HG03571 (cell line): ENCODE data around the gene UNC45A.

ENCODE experiments used
- ATAC-seq: cut with Tn5 transposase; IDR thresholded peaks from one replicate; pipeline ENCODE4 v1.9.1; 2021; ENCODE audit not compliant: unreplicated experiment

The UNC45A gene

GRCh38 chr15:90934949-90935751 is at the start of gene UNC45A:
TSS of gene UNC45A (plus strand) at chr15:90935285. CDS start at chr15:90935325, 40 bp downstream.
- ATAC-seq, result peak; percentile 63

DNA sequence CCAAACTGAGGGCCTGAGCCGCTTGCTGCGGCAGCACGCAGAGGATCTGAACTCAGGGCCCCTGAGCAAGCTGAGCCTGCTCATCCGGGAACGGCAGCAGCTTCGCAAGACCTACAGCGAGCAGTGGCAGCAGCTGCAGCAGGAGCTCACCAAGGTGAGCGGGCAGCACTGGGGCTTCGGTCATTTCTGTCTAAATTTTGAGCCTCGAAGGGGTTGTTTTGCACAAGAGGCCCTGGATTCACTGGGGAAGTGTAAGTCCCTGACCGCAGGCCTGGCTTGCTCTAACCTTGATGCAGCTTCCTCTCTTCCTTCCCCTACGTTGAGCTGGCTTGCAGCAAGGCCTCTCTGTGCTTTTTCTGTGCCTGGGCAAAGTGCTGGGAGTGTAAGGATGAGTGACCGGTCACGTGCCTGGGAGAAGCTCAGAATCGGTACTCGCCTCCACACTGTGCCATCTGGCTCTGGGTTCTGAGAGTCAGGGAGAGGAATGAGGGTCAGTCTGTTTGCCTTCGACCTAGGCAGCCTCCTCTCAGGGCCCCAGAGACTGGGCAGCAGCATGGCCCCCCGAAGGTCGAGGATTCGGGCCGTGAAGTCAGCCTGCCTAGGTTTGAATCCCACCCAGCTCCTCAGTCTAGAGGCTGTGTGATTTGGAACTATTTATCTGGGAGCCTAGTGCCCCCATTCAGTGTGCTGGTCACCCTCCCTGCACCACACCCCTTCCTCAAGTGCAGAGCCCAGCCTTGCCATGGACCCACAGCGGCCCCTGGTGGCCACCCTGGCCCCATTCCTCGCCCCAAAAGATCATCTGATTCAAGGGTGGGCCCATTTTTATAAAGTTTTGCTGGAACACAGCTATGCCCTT is 49.4 kb upstream of the UNC45A start:
- ATAC-seq, result peak; percentile 65

- no peak for ATAC-seq
These were observed 48.8 kb upstream of the UNC45A start for GRCh38 chr15:90886291-90886614.

GRCh38 chr15:90887037-90887481 is 48.0 kb upstream of the UNC45A start:
- no peak for ATAC-seq

GRCh38 chr15:90889313-90889730 is 45.8 kb upstream of the UNC45A start:
- ATAC-seq, result no peak

DNA sequence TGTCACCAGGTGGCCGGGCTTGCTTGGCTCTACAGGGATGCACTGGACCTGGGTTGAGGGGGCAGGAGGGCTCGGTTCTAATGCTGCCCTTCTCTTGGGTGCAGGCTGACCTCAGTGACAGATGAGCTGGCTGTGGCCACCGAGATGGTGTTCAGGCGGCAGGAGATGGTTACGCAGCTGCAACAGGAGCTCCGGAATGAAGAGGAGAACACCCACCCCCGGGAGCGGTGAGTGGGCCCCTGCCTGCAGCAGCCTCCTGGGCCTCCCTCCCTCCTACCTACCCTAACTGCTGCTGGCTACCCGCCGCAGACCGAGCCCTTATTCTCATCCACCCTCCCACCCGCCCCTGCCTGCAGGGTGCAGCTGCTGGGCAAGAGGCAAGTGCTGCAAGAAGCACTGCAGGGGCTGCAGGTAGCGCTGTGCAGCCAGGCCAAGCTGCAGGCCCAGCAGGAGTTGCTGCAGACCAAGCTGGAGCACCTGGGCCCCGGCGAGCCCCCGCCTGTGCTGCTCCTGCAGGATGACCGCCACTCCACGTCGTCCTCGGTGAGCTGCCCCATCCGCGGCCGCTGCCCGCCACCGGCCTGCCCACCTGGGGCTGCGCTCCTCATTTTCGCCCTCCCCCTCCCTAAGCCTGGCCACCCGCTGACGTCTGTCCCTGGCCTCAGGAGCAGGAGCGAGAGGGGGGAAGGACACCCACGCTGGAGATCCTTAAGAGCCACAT is 45.2 kb upstream of the UNC45A start:
- ATAC-seq, result no peak

DNA sequence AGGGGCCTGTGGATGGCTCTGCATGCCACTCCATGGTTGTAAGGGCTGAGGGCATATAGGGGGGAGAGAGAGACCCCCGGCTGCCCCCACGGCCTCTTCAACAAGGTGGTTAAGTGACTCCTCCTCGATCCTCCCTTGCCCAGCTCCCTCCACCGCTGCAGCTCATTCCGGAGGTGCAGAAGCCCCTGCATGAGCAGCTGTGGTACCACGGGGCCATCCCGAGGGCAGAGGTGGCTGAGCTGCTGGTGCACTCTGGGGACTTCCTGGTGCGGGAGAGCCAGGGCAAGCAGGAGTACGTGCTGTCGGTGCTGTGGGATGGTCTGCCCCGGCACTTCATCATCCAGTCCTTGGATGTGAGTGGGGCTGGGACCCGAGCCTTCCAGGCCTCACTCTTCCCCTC is 44.2 kb upstream of the UNC45A start:
- ATAC-seq, result no peak

- ATAC-seq, result no peak
These were observed 43.6 kb upstream of the UNC45A start for GRCh38 chr15:90891346-90891949.

DNA sequence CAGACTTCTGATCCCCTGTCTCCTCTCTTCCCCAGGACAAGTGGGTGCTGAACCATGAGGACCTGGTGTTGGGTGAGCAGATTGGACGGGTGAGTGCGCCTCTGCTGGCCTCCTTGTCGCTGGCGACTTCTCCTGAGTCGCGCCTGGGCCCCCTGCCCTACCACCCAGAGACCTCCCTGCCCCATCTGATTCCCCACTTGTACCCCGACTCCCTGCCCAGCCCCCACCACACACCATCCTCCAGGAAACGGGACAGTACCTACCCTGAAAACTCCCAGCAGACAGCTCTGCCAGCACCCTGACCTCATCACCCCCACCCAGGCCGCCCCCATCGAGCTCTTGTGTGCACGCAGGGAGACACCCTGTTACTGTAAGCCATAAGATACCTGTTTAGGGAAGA is 43.1 kb upstream of the UNC45A start:
- no peak for ATAC-seq

DNA sequence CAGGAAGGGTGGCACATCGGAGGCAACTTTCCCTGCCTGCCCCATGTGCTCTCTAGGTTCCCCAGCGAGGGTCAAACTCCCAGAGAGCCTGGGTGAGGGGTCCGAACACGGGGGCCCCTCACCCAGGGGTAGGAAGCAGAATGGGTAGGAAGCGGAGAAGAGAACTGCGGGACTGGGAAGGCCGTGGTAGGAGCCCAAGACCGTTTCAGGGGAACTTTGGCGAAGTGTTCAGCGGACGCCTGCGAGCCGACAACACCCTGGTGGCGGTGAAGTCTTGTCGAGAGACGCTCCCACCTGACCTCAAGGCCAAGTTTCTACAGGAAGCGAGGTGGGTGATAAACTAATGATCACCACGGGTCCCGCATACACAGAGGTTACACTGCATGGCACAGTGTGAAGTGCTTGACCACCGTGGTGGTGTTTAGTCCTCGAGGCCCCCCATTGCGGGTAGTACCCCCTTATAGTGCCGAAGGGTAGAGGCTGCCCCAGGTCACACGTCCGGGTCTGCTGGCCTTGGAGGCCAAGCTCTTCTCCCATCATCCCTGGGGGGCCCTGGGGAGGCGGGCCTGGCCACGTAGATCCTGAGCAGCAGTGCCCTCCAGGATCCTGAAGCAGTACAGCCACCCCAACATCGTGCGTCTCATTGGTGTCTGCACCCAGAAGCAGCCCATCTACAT is 42.4 kb upstream of the UNC45A start:
- ATAC-seq, result no peak

DNA sequence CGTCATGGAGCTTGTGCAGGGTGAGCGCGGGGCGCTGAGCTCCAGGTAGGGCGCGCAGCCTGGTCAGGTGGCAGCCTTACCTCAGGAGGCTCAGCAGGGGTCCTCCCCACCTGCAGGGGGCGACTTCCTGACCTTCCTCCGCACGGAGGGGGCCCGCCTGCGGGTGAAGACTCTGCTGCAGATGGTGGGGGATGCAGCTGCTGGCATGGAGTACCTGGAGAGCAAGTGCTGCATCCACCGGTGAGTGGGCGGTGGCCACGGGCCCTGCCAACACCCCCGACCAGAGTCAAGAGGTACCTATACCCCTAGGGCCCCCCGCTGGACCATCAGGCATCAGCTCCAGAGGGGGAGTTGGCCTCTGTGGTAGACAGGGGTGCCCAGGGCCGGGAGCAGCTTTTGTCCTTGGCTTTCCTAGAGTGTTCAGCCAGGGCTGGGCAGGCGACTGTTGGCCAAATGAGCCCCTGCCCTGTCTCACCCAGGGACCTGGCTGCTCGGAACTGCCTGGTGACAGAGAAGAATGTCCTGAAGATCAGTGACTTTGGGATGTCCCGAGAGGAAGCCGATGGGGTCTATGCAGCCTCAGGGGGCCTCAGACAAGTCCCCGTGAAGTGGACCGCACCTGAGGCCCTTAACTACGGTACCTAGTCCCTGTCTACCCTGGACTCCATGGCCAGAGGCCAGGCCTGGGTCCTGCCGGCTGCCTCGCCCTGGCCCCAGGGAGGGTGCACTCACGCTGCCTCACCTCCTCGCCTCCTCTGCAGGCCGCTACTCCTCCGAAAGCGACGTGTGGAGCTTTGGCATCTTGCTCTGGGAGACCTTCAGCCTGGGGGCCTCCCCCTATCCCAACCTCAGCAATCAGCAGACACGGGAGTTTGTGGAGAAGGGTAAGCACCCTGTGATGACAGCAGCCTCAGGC is 41.7 kb upstream of the UNC45A start:
- ATAC-seq, result no peak

DNA sequence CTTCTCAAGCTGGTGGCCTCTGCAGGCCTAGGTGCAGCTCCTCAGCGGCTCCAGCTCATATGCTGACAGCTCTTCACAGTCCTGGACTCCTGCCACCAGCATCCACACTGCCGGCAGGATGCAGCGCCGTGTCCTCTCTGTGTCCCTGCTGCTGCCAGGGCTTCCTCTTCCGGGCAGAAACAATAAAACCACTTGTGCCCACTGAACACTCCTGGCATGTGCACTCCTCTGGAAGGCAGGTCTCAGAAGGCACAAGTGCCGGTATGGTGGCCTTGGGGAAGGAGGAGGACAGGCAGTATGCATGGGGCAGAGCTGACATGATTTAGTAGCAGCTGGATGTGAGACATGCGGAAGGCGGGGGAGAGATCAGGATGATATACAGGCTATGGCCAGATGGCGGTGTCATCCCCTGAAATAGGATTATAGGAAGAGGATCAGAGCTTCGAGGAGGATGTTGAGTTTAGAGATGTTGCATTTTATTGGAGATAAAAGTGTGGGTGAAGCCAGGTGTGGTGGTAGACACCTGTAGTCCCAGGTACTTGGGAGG is 39.4 kb upstream of the UNC45A start:
- ATAC-seq, result no peak

- peak; percentile 52 for ATAC-seq
These were observed 37.9 kb upstream of the UNC45A start for GRCh38 chr15:90897131-90897655.

DNA sequence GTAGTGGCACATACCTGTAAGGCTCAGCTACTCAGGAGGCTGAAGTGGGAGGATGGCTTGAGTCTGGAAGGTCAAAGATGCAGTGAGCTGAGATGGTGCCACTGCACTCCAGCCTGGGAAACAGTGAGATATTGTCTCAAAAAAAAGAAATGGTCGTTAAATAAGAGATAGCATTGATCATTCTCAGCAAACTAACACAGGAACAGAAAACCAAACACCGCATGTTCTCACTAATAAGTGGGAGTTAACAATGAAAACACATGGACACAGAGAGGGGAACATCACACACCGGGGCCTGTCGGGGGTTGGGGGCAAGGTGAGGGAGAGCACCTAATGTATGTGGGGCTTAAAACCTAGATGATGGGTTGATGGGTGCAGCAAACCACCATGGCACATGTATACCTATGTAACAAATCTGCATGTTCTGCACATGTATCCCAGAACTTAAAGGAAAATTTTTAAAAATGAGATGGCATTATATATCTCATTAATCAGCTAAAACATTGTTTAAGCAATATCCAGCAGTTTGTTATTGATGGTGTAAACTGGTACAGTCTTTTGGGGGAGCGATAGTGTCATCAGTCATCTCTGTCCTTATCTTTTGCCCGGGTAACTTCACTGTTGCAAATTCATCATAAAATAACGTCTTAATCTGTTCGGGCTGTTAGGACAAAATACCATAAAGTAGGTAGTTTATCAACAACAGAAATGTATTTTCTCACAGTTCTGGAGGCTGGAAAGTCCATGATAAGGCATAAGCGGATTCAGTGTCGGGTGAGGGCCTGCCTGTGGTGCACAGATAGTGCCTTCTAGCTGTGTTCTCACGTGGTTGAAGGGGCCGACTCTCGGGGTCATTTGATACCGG is 33.7 kb upstream of the UNC45A start:
- ATAC-seq, result no peak

DNA sequence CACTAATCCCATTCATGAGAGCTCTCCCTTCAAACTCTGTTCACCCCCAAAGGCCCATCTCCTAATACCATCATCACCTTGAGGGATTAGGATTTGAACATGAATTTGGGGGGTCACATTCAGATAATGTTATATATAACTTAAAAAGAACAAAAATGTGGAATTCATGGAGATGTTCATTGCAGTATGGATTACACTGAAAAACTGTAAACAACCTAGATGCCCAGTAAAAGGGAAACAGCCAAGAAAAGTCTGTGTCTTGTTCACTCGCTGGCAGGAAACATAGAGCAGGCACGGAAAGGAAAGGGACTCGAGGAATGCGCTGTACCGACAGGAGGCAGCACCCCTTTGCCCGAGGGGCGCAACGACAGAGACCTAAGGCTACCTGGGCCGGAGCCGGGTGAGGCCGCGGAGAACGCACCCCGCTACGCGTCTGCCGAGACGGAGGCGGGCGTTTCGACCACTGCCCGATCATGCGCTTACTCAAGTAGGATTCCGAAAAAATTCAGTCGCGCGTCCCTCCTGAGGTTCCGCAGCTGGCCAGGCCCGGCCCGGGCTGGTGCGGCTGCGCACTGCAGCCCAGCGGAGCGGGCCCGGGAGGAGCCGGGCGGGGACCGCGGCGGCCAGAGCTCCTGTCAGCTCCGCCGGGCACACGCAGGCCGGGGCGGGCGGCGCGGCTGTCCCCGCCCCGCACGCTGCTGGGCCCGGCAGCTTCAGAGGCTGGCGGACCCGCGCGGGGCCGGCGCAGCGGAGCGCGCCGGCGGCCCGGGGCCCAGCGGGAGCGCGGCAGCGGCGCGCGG is 32.8 kb upstream of the UNC45A start:
- peak; percentile 71 for ATAC-seq

DNA sequence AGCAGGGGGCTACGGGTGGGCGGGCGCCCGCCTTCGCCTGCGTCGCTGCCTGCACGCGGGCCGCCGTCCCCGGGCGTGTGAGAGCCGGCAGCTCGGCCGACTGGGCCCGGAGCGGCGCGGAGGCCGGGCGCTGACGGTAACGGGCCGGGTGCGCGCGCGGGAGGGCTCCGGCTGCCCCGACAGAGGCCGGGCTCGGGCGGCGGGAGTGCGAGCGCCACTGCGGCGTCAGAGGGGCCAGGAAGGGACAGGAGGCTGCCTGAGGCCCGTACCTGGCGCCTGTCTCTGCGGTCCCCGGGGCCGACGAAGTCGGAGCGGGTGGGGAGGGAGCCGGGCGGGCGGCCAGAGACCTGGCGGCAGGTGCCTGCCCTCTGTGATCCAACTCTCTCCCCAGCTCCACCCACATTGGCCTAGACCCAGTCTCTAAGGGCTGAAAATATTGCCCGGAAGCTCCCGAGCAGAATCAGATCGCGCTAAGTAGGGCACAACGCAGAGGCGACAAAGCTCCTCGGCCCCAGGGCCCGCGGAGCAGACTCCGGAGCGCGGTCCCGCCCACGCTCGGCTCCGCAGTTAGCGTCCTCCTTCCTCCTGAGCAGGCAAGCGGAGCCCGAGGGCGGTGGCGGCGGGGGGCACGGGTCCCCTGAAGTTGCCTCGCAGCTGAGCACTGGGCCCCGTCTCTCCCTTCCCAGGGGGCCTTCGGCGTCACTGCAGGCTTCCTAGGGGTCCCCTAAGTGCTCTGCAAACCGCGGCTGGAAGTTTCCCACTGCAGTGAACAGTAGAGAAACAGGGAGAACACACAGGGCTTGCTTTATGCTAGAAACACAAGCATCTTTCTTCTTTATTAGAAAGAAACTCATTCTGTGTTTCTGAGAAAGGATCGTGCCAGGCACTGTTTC is 32.0 kb upstream of the UNC45A start, which contains the start of gene MAN2A2:
MAN2A2 (plus strand) TSS at position 463 of the 893 bp plus-strand sequence. CDS start 906 bp downstream, outside the sequence.
- peak; percentile 46 for ATAC-seq
